Tibial artery (tissue), 4 donors: ENCODE results near the gene CD84.

Experiments used
- DNase-seq, 2 donors: peaks; one replicate each; pipeline ENCODE4 v3.0.0-alpha.2; 2019
- H3K27ac ChIP-seq, 2 donors: fragments of 200-600 bp; sonication (generic) in 1 of 2; 1 replicate in 1 of 2; 2 replicates in 1 of 2; pipeline ENCODE4 v1.5.1; 2018 to 2019; ENCODE audit warnings: mild to moderate bottlenecking in 1 of 2
- H3K27me3 ChIP-seq, 2 donors: fragments of 200-600 bp; sonication (generic) in 1 of 2; one replicate each; pipeline versions ENCODE4 v1.5.1 to v1.6.0; 2016 to 2019
- H3K36me3 ChIP-seq, 3 donors: fragments of 200-600 bp; sonication (generic) in 2 of 3; one replicate each; pipeline ENCODE4 v1.5.1; 2016 to 2019; ENCODE audit warnings: mild to moderate bottlenecking in 2 of 3
- H3K4me1 ChIP-seq, 4 donors: fragments of 200-600 bp; sonication (generic) in 2 of 4; 1 replicate in 3 of 4; 2 replicates in 1 of 4; pipeline ENCODE4 v1.5.1; 2016 to 2019
- H3K4me3 ChIP-seq, 2 donors: fragments of 200-600 bp; sonication (generic) in 1 of 2; 1 replicate in 1 of 2; 2 replicates in 1 of 2; pipeline ENCODE4 v1.5.1; 2018 to 2019; ENCODE audit warnings: mild to moderate bottlenecking in 2 of 2
- H3K9me3 ChIP-seq, 3 donors: fragments of 200-600 bp; sonication (generic) in 1 of 3; one replicate each; pipeline ENCODE4 v1.5.1; 2016 to 2019
- CTCF ChIP-seq, 2 experiments: fragments of 200-600 bp in 1 of 2; fragments of 450-650 bp in 1 of 2; IDR thresholded peaks; one replicate each; pipeline ENCODE4 v1.5.1; 2017 to 2019; ENCODE audit warnings: antibody characterized with exemption in 2 of 2, mild to moderate bottlenecking in 1 of 2, moderate library complexity in 1 of 2
- intact Hi-C: fragments of 100-400 bp; cut with DNase I; formaldehyde crosslinking; loops from one replicate; pipeline ENCODE4 v1.15.0; 2023; ENCODE audit warnings: low total_unique reads

The CD84 gene

GRCh38 chr1:160605792-160606479 lies 26.6 kb upstream of the CD84 start:
- no peaks in the 10 kb centered on the region for H3K36me3 ChIP-seq
- intact Hi-C loops = no loop called here
- TF ChIP-seq CTCF (IDR thresholded peaks at IDR 0.05) = no peak
- peaks cover 0 to 5% (median 5%) of the 10 kb centered on the region in 3 donors for H3K9me3 ChIP-seq
- no peak overlapping the region for H3K4me3 ChIP-seq
- H3K27ac ChIP-seq = no peak overlapping the region
- no peak for DNase-seq
- no peaks in the 10 kb centered on the region for H3K4me1 ChIP-seq
- H3K27me3 ChIP-seq = peaks cover 0 to 3% of the 10 kb centered on the region in 2 donors

- Histone ChIP-seq H3K27me3 (peaks cover 0 to 3% of the 10 kb centered on the region in 2 donors), H3K27ac (no peak overlapping the region), H3K36me3 (no peaks in the 10 kb centered on the region), H3K4me1 (no peaks in the 10 kb centered on the region), H3K9me3 (peaks cover 0 to 12% (median 7%) of the 10 kb centered on the region in 3 donors), H3K4me3 (no peak overlapping the region)
- no peak for TF ChIP-seq CTCF (IDR thresholded peaks at IDR 0.05)
- no peak for DNase-seq
- intact Hi-C loops = no loop called here
These were observed 25.9 kb upstream of the CD84 start for GRCh38 chr1:160605205-160605604.

- no peak for TF ChIP-seq CTCF (IDR thresholded peaks at IDR 0.05)
- Histone ChIP-seq H3K4me3 (no peak overlapping the region), H3K27ac (no peak overlapping the region), H3K36me3 (no peaks in the 10 kb centered on the region), H3K4me1 (no peaks in the 10 kb centered on the region), H3K27me3 (no peaks in the 10 kb centered on the region), H3K9me3 (peaks cover 0 to 12% (median 7%) of the 10 kb centered on the region in 3 donors)
- DNase-seq = no peak
- intact Hi-C loops = no loop called here
These were observed 18.4 kb upstream of the CD84 start for GRCh38 chr1:160597705-160598104.

- Histone ChIP-seq H3K27ac (no peak overlapping the region), H3K27me3 (no peaks in the 10 kb centered on the region), H3K9me3 (peaks cover 0 to 12% (median 7%) of the 10 kb centered on the region in 3 donors), H3K4me1 (no peaks in the 10 kb centered on the region), H3K4me3 (no peak overlapping the region), H3K36me3 (no peaks in the 10 kb centered on the region)
- intact Hi-C loops = no loop called here
- no peak for TF ChIP-seq CTCF (IDR thresholded peaks at IDR 0.05)
- no peak for DNase-seq
These were observed 17.8 kb upstream of the CD84 start for GRCh38 chr1:160597051-160597450.

GRCh38 chr1:160590488-160590887 lies 11.2 kb upstream of the CD84 start:
- intact Hi-C loops = no loop called here
- Histone ChIP-seq H3K27me3 (no peaks in the 10 kb centered on the region), H3K4me1 (no peaks in the 10 kb centered on the region), H3K27ac (no peak overlapping the region), H3K4me3 (no peak overlapping the region), H3K36me3 (no peaks in the 10 kb centered on the region), H3K9me3 (no peaks in the 10 kb centered on the region)
- TF ChIP-seq CTCF (IDR thresholded peaks at IDR 0.05) = no peak
- no peak for DNase-seq
